Right lobe of liver (tissue), 6 donors: ENCODE data around the gene CFAP100. TPM values are rescaled to one million over a fixed set of nuclear protein-coding genes. Genes with fewer than 3 reads are reported as not detected.

ENCODE experiments used
- ATAC-seq, 4 donors: fragments of 200-7000 bp; cut with Tn5 transposase; one replicate each; pipeline ENCODE4 v1.9.1; 2020; ENCODE audit warnings: mild to moderate bottlenecking in 4 of 4, moderate library complexity in 4 of 4
- DNase-seq, 3 donors: peaks; one replicate each; pipeline ENCODE4 v3.0.0-alpha.2; 2020
- H3K27ac ChIP-seq, 3 donors: fragments of 200-600 bp; one replicate each; pipeline ENCODE4 v1.8.0; 2022
- H3K27me3 ChIP-seq, 2 donors: fragments of 200-600 bp; one replicate each; pipeline ENCODE4 v1.8.0; 2022
- H3K36me3 ChIP-seq, 4 donors: fragments of 200-600 bp; sonication (generic) in 1 of 4; one replicate each; pipeline versions ENCODE4 v1.5.1 to v1.8.0; 2017 to 2022; ENCODE audit warnings: control low read depth in 1 of 4
- H3K4me1 ChIP-seq, 4 donors: fragments of 200-600 bp; sonication (generic) in 1 of 4; one replicate each; pipeline versions ENCODE4 v1.5.1 to v1.8.0; 2017 to 2022; ENCODE audit warnings: control low read depth in 1 of 4
- H3K4me3 ChIP-seq, 3 donors: fragments of 200-600 bp; one replicate each; pipeline ENCODE4 v1.8.0; 2022
- H3K9me3 ChIP-seq, 4 donors: fragments of 200-600 bp; sonication (generic) in 1 of 4; one replicate each; pipeline versions ENCODE4 v1.5.1 to v1.8.0; 2017 to 2022; ENCODE audit warnings: control low read depth in 1 of 4
- CTCF ChIP-seq, 4 donors: fragments of 200-600 bp in 3 of 4; fragments of 450-650 bp in 1 of 4; IDR thresholded peaks; one replicate each; pipeline versions ENCODE4 v1.5.1 to v1.8.0; 2016 to 2022; ENCODE audit warnings: antibody characterized with exemption in 4 of 4, mild to moderate bottlenecking in 2 of 4
- POLR2A ChIP-seq: fragments of 450-650 bp; IDR thresholded peaks from one replicate; pipeline ENCODE4 v1.6.1; 2017; ENCODE audit warnings: antibody characterized with exemption, mild to moderate bottlenecking
- WGBS: methylation state at CpG from one replicate; pipeline ENCODE4 v1.1.6; 2018; ENCODE audit warnings: low coverage, low lambda C conversion rate; ENCODE audit not compliant: insufficient coverage; ENCODE audit errors: missing lambda C conversion rate; 5-methylcytosine and 5-hydroxymethylcytosine counted together
- intact Hi-C, 2 donors: fragments of 100-400 bp; cut with DNase I; formaldehyde crosslinking; loops; one replicate each; pipeline versions ENCODE4 v1.11.2 to v1.14.1; 2022
- total RNA-seq, 6 experiments: library from RNA; depleted of rRNA in 2 of 6; stranded (reverse); fragments of >200 nt in 2 of 6; fragmentation: NEBNext Ultra II Directional in 3 of 6; extraction: Animal tissue kit (Norgen Biotek cat#: 25700) in 3 of 6; gene quantifications; one replicate each; pipeline versions ENCODE4 v1.1.0 to v1.2.4, GENCODE V29; 2016 to 2023
- donor health status: DM: no; HTN: yes; CAD: no.
- donor health status: DM: no; HTN: no; CAD: no.
- donor health status: DM: no; HTN: no; CAD: no.
- donor health status: DM: no; HTN: yes; CAD: no.
- donor health status: DM: no; HTN: yes; CAD: no.

CFAP100 gene
- total RNA-seq, 6 experiments from 2014 or later, result not detected

- Histone ChIP-seq H3K4me3 (no peak overlapping the region), H3K36me3 (no peaks in the 10 kb centered on the region), H3K27me3 (no peaks in the 10 kb centered on the region), H3K4me1 (peaks cover 0 to 25% (median 7%) of the 10 kb centered on the region in 4 donors), H3K9me3 (no peaks in the 10 kb centered on the region), H3K27ac (no peak overlapping the region)
- TF ChIP-seq CTCF (IDR thresholded peaks at IDR 0.05), result no peak
- TF ChIP-seq POLR2A, result no peak
- intact Hi-C loops, result no loop called here
- 85% methylated on average over 4 of the region's 14 CpGs for WGBS
- ATAC-seq (no peak), DNase-seq (peak in 2 of 3 donors; percentile 17 to 26)
Observed at GRCh38 chr3:126478581-126479310, 84.0 kb downstream of the CFAP100 start.

GRCh38 chr3:126479642-126480041 is 84.9 kb downstream of the CFAP100 start:
- Histone ChIP-seq H3K27ac (no peak overlapping the region), H3K4me1 (peaks cover 0 to 19% (median 4%) of the 10 kb centered on the region in 4 donors), H3K27me3 (no peaks in the 10 kb centered on the region), H3K36me3 (no peaks in the 10 kb centered on the region), H3K9me3 (no peaks in the 10 kb centered on the region), H3K4me3 (no peak overlapping the region)
- intact Hi-C loops, result no loop called here
- ATAC-seq (no peak), DNase-seq (no peak)
- WGBS, result 83% methylated on average over 1 of the region's 1 CpG
- no peak for TF ChIP-seq POLR2A
- TF ChIP-seq CTCF (IDR thresholded peaks at IDR 0.05), result no peak

GRCh38 chr3:126480206-126480605 is 85.5 kb downstream of the CFAP100 start:
- DNase-seq (peak in 2 of 3 donors; percentile 15 to 52), ATAC-seq (no peak)
- H3K4me1 ChIP-seq, result peaks cover 0 to 24% (median 4%) of the 10 kb centered on the region in 4 donors
- H3K9me3 ChIP-seq, result no peaks in the 10 kb centered on the region
- H3K27me3 ChIP-seq, result no peaks in the 10 kb centered on the region
- no peaks in the 10 kb centered on the region for H3K36me3 ChIP-seq
- intact Hi-C loops, result no loop called here
- no peak overlapping the region for H3K27ac ChIP-seq
- 100% methylated on average over 1 of the region's 5 CpGs for WGBS
- no peak overlapping the region for H3K4me3 ChIP-seq
- TF ChIP-seq POLR2A (no peak), CTCF (IDR thresholded peaks at IDR 0.05) (no peak)

- peak; percentile 71 to 87 (median 72) for DNase-seq
- no peak for TF ChIP-seq CTCF (IDR thresholded peaks at IDR 0.05)
- TF ChIP-seq POLR2A, result no peak
Observed at GRCh38 chr3:126480861-126481260, 86.2 kb downstream of the CFAP100 start.

More at GRCh38 chr3:126480861-126481260, 86.2 kb downstream of the CFAP100 start:
- Histone ChIP-seq H3K4me3 (no peak overlapping the region), H3K4me1 (peaks cover 0 to 24% (median 4%) of the 10 kb centered on the region in 4 donors), H3K36me3 (no peaks in the 10 kb centered on the region), H3K9me3 (no peaks in the 10 kb centered on the region), H3K27ac (no peak overlapping the region), H3K27me3 (no peaks in the 10 kb centered on the region)
- intact Hi-C loops, result no loop called here
- peak; percentile 3 to 33 (median 26) for ATAC-seq
- WGBS, result 37% methylated on average over 5 of the region's 8 CpGs
